ENCODE measurements around the gene TMC8. TPM values are rescaled to one million over a fixed set of nuclear protein-coding genes. Genes with fewer than 3 reads are reported as not detected.

Gene TMC8
- total and polyA plus RNA-seq, 11 donors, result 0.81 to 21.6 (median 1.2) TPM

DNA sequence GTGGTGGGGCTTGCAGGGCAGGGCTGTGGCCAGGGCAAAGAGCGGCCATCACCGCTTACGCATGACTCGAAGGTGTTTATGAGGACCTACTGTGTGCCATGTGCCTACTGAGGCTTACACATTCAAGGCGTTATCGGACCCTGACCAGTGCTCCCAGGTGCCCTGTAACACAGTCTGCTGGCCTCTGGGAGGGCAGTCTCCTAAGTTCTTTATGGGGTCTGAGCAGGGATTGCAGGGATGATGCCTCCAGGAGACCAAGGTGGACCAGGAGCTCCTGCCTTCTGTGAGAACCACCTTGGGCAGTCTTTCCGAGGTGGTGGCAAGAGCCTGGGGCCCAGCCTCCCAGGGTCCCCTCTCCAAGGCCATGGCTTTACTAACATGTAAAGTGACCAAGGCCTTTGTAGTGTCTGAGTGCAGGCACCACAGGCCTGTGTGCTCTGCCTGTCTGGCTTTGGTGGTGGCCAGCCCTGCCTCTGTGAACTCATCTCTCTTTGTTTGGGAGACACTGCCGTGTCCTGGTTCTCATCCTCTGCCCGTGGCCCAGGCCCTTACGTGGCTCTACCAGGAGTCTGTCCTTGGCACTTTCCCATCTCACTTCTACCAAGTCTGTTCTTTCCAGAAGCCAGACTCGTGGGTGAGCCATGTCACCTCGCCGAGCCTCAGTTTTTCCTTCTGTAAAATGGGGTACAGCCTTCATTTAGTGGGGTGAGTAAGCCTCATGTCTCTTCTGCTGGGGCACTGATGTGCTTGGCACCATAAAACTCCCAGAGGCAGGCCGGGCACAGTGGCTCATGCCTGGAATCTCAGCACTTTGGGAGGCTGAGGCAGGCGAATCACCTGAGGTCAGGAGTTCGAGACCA lies 34.4 kb downstream of the TMC8 start:
- intact Hi-C loops (cut with DNase I), result no loop called here

GRCh38 chr17:78166416-78166815 lies 35.8 kb downstream of the TMC8 start:
- Histone ChIP-seq H3K4me1 (peaks cover 0 to 27% (median 13%) of the 10 kb centered on the region in 12 donors), H3K27me3 (no peaks in the 10 kb centered on the region), H3K4me3 (no peak overlapping the region), H3K9me3 (no peaks in the 10 kb centered on the region), H3K36me3 (peaks cover 0 to 10% (median 0%) of the 10 kb centered on the region in 9 donors), H3K27ac (no peak overlapping the region)
- intact Hi-C loops (cut with DNase I), result no loop called here
- 78 to 86% (median 82%) methylated on average over 5 to 6 of the region's 6 CpGs for WGBS, 4 donors
- DNase-seq (no peak), ATAC-seq (no peak)
- TF ChIP-seq POLR2A (IDR thresholded peaks at IDR 0.05), result no peak
- no peak for TF ChIP-seq CTCF (IDR thresholded peaks at IDR 0.05)

More for the DNA sequence above, 34.4 kb downstream of the TMC8 start:
- H3K27me3 ChIP-seq, result no peaks in the 10 kb centered on the region
- no peak overlapping the region for H3K4me3 ChIP-seq
- ATAC-seq (no peak), DNase-seq (no peak)
- H3K4me1 ChIP-seq, result peaks cover 0 to 22% (median 12%) of the 10 kb centered on the region in 12 donors
- H3K9me3 ChIP-seq, result no peaks in the 10 kb centered on the region
- no peak for TF ChIP-seq POLR2A (IDR thresholded peaks at IDR 0.05)
- no peak for TF ChIP-seq CTCF (IDR thresholded peaks at IDR 0.05)
- WGBS, 4 donors, result 92 to 97% (median 96%) methylated on average over 15 to 16 of the region's 16 CpGs
- H3K36me3 ChIP-seq, result no peaks in the 10 kb centered on the region
- no peak overlapping the region for H3K27ac ChIP-seq

DNA sequence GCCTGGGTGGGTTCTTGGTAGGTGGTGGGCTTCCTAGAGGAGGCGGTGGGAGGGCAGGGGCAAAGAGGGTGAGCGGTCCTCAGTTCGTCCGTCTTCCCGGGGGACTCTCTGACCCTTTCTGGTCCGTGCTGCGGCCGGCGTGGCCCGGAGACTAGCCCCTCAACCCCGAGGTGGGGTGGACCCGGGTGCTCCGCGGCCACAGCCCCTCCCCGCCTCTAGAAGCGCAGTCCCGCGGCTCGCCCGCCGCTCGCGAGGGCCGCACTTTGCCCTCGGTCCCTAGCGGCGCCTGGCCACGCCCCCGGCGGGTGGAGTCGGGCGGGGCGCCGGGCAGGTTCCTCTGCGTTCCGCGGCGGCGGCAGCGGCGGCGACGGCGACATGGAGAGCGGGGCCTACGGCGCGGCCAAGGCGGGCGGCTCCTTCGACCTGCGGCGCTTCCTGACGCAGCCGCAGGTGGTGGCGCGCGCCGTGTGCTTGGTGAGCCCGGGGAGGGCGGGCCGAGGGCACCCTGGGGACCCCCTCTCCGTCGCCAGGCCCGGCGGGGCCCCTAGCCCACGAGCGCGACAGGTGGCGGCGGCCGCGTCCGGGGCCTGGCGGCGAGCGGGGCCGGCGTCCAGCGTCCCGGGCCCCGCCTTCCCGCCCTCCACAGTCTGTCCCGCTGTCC lies 37.8 kb downstream of the TMC8 start, which contains the start of gene SYNGR2:
Gene SYNGR2 (plus strand): TSS at position 340 of the 661 bp plus-strand sequence. CDS start 36 bp downstream, at position 376.
- TF ChIP-seq POLR2A (IDR thresholded peaks at IDR 0.05), result peak; percentile 89
- TF ChIP-seq CTCF (IDR thresholded peaks at IDR 0.05), result no peak
- H3K4me3 ChIP-seq, result peak within 1 kb of the TSS; percentile 56 to 99 (median 72)
- DNase-seq, result peak; percentile 83 to 93 (median 88)
- intact Hi-C loops (cut with DNase I), result no loop called here
- H3K27me3 ChIP-seq, result no peaks in the 10 kb centered on the region
- H3K4me1 ChIP-seq, result peaks cover 2 to 47% (median 32%) of the 10 kb centered on the region in 12 donors
- peaks cover 0 to 25% (median 5%) of the 10 kb centered on the region in 9 donors for H3K36me3 ChIP-seq
- ATAC-seq, result peak in 3 of 4 donors; percentile 51 to 80 (median 77)
- 0 to 10% (median 1%) methylated on average over 2 to 84 of the region's 84 CpGs for WGBS, 4 donors
- peak within 1 kb of the TSS; percentile 78 to 96 (median 86) for H3K27ac ChIP-seq
- H3K9me3 ChIP-seq, result no peaks in the 10 kb centered on the region
